ENCODE measurements around the gene CNIH3.

DNA sequence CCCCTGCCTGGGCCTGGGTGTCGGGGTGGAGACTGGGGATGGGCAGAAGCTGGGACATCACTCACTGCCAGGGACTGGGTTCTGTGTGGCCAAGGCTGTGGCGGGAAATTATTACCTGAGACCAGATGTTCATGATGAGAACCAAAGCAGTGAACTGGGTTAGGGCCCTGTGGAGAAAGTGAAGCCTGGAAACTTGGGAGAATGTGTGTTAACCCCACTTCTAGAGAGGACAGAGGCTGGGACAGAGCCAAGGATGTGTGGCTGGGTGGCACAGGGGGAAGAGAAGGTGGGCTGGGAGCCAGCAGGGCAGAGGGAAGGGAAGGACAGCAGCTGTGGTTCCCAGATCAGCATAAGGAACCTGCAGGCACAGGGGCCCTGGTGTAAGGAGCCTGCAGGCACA lies 31.3 kb downstream of the CNIH3 start:
- TF ChIP-seq, protein P1, sequence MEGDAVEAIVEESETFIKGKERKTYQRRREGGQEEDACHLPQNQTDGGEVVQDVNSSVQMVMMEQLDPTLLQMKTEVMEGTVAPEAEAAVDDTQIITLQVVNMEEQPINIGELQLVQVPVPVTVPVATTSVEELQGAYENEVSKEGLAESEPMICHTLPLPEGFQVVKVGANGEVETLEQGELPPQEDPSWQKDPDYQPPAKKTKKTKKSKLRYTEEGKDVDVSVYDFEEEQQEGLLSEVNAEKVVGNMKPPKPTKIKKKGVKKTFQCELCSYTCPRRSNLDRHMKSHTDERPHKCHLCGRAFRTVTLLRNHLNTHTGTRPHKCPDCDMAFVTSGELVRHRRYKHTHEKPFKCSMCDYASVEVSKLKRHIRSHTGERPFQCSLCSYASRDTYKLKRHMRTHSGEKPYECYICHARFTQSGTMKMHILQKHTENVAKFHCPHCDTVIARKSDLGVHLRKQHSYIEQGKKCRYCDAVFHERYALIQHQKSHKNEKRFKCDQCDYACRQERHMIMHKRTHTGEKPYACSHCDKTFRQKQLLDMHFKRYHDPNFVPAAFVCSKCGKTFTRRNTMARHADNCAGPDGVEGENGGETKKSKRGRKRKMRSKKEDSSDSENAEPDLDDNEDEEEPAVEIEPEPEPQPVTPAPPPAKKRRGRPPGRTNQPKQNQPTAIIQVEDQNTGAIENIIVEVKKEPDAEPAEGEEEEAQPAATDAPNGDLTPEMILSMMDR (IDR thresholded peaks at IDR 0.05; ENCODE audit: low read length) = no peak
- TF ChIP-seq EZH2 (IDR thresholded peaks at IDR 0.05; ENCODE audit: borderline replicate concordance, low read length) = no peak

Measured in OCI-LY1 (cell line).